Measurements from ENCODE around the gene BACH1.

BACH1 gene

GRCh38 chr21:29379517-29380054 is 80.9 kb downstream of the BACH1 start:
- DNase-seq (ENCODE audit: low spot score), result no peak

DNA sequence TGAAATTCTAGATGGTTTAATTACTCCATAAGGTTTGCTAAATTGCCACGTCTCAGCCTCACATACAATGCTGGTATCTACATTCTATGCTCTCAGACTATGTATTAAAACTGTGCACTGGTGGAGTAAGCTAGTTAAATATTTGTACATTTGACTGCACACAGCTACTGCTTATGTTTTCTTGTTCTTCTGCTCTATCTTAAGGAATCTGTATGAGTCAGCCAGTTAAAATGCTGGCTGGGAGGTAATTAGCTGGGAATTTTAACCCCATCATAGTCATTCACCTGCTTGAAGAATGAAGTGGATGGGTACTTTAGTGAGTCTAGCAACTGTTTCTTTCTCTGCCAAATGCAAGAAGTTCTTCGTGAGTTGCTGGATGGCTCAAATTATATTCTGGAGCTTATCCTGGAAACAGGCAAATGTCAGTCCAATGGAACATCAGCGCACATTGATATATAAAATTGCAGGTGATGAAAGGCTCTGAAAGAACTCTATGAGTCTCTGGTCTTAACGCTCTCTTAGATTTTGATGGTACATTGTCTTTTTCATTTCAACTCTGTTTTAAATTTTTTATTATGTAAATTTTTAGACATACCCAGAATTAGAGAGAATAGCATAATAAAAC is 83.4 kb downstream of the BACH1 start:
- peak; percentile 52 for DNase-seq (ENCODE audit: low spot score)

GRCh38 chr21:29384683-29385359 is 86.1 kb downstream of the BACH1 start:
- DNase-seq (ENCODE audit: low spot score), result no peak

- no peak for DNase-seq (ENCODE audit: low spot score)
Measured at GRCh38 chr21:29385934-29386520, 87.3 kb downstream of the BACH1 start.

GRCh38 chr21:29386803-29387202 is 88.1 kb downstream of the BACH1 start:
- no peak for DNase-seq (ENCODE audit: low spot score)

- no peak for DNase-seq (ENCODE audit: low spot score)
Measured at GRCh38 chr21:29387598-29387997, 88.9 kb downstream of the BACH1 start.

GRCh38 chr21:29389136-29389535 is 90.4 kb downstream of the BACH1 start:
- no peak for DNase-seq (ENCODE audit: low spot score)

DNA sequence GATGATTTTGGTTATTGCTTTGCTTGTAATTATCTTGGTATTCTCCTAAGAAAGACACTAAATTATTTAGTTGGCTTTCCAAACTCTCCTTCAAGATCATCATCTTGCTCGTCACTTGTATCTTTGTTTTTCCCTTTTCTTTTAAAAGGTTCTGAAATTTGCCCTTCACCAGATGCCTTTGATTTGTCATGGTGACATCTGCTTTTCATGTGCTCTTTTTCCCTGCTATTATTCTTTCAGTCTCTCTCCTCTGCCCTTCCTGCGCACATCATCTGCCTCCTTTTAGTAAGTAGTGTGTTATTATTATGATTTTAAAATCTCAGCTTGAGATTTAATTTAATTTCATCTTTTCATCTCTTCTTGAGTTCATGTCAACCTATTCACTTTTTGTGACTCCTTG is 92.1 kb downstream of the BACH1 start:
- DNase-seq (ENCODE audit: low spot score), result no peak

DNA sequence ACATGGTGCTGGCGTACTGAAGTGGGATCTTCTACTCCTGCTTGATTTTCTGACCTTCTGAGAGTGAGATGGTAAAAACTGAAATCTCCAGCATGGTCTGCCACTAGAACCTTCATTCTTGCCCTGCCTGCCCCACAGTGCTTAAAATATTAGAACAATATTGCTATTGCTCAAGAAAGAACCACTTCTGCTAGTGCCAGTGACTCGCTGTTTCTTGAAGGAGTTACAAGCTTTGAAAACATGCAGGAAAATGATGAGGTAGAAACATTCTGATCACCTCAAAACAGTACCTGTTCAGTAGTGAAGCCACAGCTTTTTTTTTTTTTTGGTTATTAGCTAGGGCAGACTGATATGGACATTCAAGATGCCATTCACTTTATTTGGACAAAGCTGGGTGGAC is 95.3 kb downstream of the BACH1 start:
- no peak for DNase-seq (ENCODE audit: low spot score)
